K562 (cell line): Measurements from ENCODE around the gene SUFU.

Experiments used
- ATF1 ChIP-seq, 2 experiments: fragments of 450-650 bp in 1 of 2; IDR thresholded peaks; 2 replicates each; pipeline ENCODE4 v1.6.1; 2016; ENCODE audit warnings: missing compliant biosample characterization in 1 of 2, missing genetic modification characterization in 1 of 2
- CAMTA2 ChIP-seq: fragments of 250-450 bp; sonication (Bioruptor Pico); conservative IDR thresholded peaks from 2 replicates; pipeline ENCODE4 v1.5.1; 2022
- CTCF ChIP-seq, 3 experiments: IDR thresholded peaks in 2 of 3; conservative IDR thresholded peaks in 1 of 3; 2 replicates each; pipeline ENCODE4 v1.5.1; 2011 to 2012; ENCODE audit warnings: low read length in 3 of 3, mild to moderate bottlenecking in 3 of 3, control low read depth in 2 of 3, improper control_type of control experiment in 1 of 3, inconsistent platforms in 1 of 3, low read depth in 1 of 3, mixed read lengths in 1 of 3, moderate library complexity in 1 of 3; ENCODE audit not compliant: insufficient read depth in 2 of 3
- ETS2 ChIP-seq: IDR thresholded peaks from 2 replicates; pipeline ENCODE4 v1.6.1; 2016; ENCODE audit warnings: borderline replicate concordance, missing genetic modification characterization, mild to moderate bottlenecking, moderate library complexity, missing compliant biosample characterization; ENCODE audit not compliant: poor library complexity, severe bottlenecking
- GMEB1 ChIP-seq: fragments of 250-450 bp; sonication (Bioruptor Pico); IDR thresholded peaks from 2 replicates; pipeline ENCODE4 v1.4.0; 2020; ENCODE audit warnings: mild to moderate bottlenecking
- KLF13 ChIP-seq: fragments of 450-650 bp; IDR thresholded peaks from 2 replicates; pipeline ENCODE4 v1.6.1; 2016; ENCODE audit warnings: missing genetic modification characterization, low read depth, mild to moderate bottlenecking, missing compliant biosample characterization, moderate library complexity, borderline replicate concordance
- POLR2A ChIP-seq: fragments of 450-650 bp; conservative IDR thresholded peaks from 2 replicates; pipeline ENCODE4 v1.6.1; 2016
- RFX5 ChIP-seq: IDR thresholded peaks from 2 replicates; pipeline ENCODE4 v1.6.1; 2011; ENCODE audit warnings: low read depth, mild to moderate bottlenecking, improper control_type of control experiment, low read length
- SRF ChIP-seq, 2 experiments: fragments of 250-450, 450-650 bp in 1 of 2; sonication (Bioruptor Pico) in 1 of 2; sonication (generic) in 1 of 2; formaldehyde crosslinking; IDR thresholded peaks; 2 replicates each; pipeline versions ENCODE4 v1.5.0 to v1.5.1; 2020 to 2022; ENCODE audit warnings: mild to moderate bottlenecking in 1 of 2, missing genetic modification reagents in 1 of 2
- ZFP30 ChIP-seq: fragments of 250-450 bp; sonication (Bioruptor Pico); IDR thresholded peaks from 2 replicates; pipeline ENCODE4 v1.8.0; 2022; ENCODE audit warnings: moderate library complexity, mild to moderate bottlenecking, inconsistent platforms, borderline replicate concordance
- ZFX ChIP-seq: sonication (generic); formaldehyde crosslinking; IDR thresholded peaks from 2 replicates; pipeline ENCODE4 v1.8.0; 2022; ENCODE audit warnings: mild to moderate bottlenecking, missing genetic modification reagents, moderate library complexity
- ZNF384 ChIP-seq: IDR thresholded peaks from 2 replicates; pipeline ENCODE4 v1.6.1; 2012; ENCODE audit warnings: low read depth, low read length, improper control_type of control experiment
- ZNF561 ChIP-seq: fragments of 450-650 bp; formaldehyde crosslinking; conservative IDR thresholded peaks from 2 replicates; pipeline ENCODE4 v1.4.0; 2020; ENCODE audit warnings: mild to moderate bottlenecking, moderate library complexity
- ZNF76 ChIP-seq: fragments of 250-450 bp; sonication (Bioruptor Pico); IDR thresholded peaks from 2 replicates; pipeline ENCODE4 v1.4.0; 2020; ENCODE audit warnings: mild to moderate bottlenecking, moderate library complexity, borderline replicate concordance

- TF ChIP-seq CAMTA2 (CRISPR knock-in tag) (no peak), CTCF (IDR thresholded peaks at IDR 0.05 in 2 of 3, conservative IDR thresholded peaks at IDR 0.05 in 1 of 3; ENCODE audit: insufficient read depth in 2 of 3, low read depth in 1 of 3, low read length in 3 of 3) (no peak), ZFP30 (CRISPR knock-in tag) (no peak), POLR2A (no peak), RFX5 (no peak), GMEB1 (CRISPR knock-in tag) (no peak), KLF13 (no peak), ATF1 (CRISPR knock-in tag; IDR thresholded peaks at IDR 0.05) (no peak), ATF1 (tag; IDR thresholded peaks at IDR 0.05) (no peak), SRF (CRISPR knock-in tag; IDR thresholded peaks at IDR 0.05) (no peak), ZNF561 (CRISPR knock-in tag) (no peak), ZFX (CRISPR knock-in tag) (no peak), ZNF76 (CRISPR knock-in tag) (no peak), ETS2 (tag) (no peak), ZNF384 (no peak)
These were observed 111.1 kb downstream of the SUFU start for GRCh38 chr10:102614888-102615287.
